Colonic mucosa (tissue), 4 donors: ENCODE measurements around the gene DGCR2. TPM values are rescaled to one million over a fixed set of nuclear protein-coding genes. Genes with fewer than 3 reads are reported as not detected.
"Not testable (repeated sequence)": the region's sequence is repeated elsewhere in the genome, so short reads cannot be mapped to it uniquely, and the experiment has no call there.

Experiments used
- DNase-seq: peaks from one replicate; pipeline ENCODE4 v3.0.0-alpha.2; 2020
- H3K27ac ChIP-seq: fragments of 200-600 bp; one replicate; pipeline ENCODE4 v1.8.0; 2021
- H3K27me3 ChIP-seq: fragments of 200-600 bp; one replicate; pipeline ENCODE4 v1.8.0; 2021
- H3K36me3 ChIP-seq: fragments of 200-600 bp; one replicate; pipeline ENCODE4 v1.8.0; 2021
- H3K4me1 ChIP-seq: fragments of 200-600 bp; one replicate; pipeline ENCODE4 v1.8.0; 2021; ENCODE audit warnings: mild to moderate bottlenecking
- H3K4me3 ChIP-seq: fragments of 200-600 bp; one replicate; pipeline ENCODE4 v1.8.0; 2021
- H3K9ac ChIP-seq, 2 donors: one replicate each; pipeline ENCODE4 v1.7.0; 2013; ENCODE audit warnings: control low read depth in 2 of 2, low read depth in 2 of 2, low read length in 2 of 2
- H3K9me3 ChIP-seq: fragments of 200-600 bp; one replicate; pipeline ENCODE4 v1.8.0; 2021
- intact Hi-C: fragments of 100-400 bp; cut with DNase I; formaldehyde crosslinking; loops from one replicate; pipeline ENCODE4 v1.14.1; 2022
- total RNA-seq, 2 donors: library from RNA; stranded (reverse); fragmentation: NEBNext Ultra II Directional in 1 of 2; extraction: Animal tissue kit (Norgen Biotek cat#: 25700) in 1 of 2; gene quantifications; one replicate each; pipeline ENCODE4 v1.2.1, GENCODE V29; 2021
- TF ChIP-seq, protein P1 (sequence below): fragments of 200-600 bp; IDR thresholded peaks from one replicate; pipeline ENCODE4 v1.8.0; 2022; ENCODE audit warnings: antibody characterized with exemption, mild to moderate bottlenecking
- donor health status: healthy.
- donor health status: DM: no; HTN: no; CAD: no.
- donor health status: DM: no; HTN: no; CAD: no.

The DGCR2 gene
- total RNA-seq, 2 donors from 2014 or later: 71.6 to 82.5 TPM

DNA sequence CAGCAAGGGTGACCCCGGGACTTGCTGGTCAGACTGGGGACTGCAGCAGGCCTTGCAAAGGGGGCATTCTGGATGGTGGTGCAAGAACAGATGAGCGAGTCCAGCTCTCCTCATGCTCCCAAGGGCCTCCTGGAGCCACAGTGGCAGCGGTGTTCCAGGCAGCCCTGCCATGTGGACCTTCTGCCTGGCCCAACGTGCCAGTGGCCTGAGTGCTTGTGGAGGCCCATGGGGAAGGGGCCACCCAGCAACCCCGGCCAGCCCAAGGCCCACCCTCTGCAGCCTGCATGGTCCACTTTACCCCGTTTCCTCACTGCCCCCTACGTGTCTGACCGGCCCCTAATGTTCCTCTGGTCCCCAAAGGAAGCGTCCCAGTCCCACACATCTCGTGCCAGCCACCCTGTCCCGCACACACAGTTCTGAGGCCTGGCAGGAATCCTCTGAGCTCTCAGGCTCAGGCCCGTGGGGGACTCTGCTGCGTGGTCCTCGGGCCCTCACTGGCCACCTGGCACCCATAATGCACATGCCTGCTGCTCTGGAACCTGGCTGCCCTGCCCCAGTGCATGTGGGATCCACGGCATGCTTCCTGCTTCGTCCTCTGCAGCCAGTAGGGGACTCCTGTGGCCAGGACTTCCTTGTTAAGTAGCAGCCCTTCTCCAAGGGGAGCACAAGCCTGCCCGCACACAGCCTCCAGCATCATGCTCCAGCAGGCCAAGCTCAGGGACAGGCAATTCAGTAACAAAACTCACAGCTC is 85.5 kb downstream of the DGCR2 start:
- DNase-seq: no peak
- Histone ChIP-seq H3K36me3 (no peaks in the 10 kb centered on the region), H3K4me3 (no peak overlapping the region), H3K27me3 (no peaks in the 10 kb centered on the region), H3K9me3 (no peaks in the 10 kb centered on the region), H3K27ac (no peak overlapping the region), H3K4me1 (no peaks in the 10 kb centered on the region), H3K9ac (no peak overlapping the region)
- TF ChIP-seq, protein P1, sequence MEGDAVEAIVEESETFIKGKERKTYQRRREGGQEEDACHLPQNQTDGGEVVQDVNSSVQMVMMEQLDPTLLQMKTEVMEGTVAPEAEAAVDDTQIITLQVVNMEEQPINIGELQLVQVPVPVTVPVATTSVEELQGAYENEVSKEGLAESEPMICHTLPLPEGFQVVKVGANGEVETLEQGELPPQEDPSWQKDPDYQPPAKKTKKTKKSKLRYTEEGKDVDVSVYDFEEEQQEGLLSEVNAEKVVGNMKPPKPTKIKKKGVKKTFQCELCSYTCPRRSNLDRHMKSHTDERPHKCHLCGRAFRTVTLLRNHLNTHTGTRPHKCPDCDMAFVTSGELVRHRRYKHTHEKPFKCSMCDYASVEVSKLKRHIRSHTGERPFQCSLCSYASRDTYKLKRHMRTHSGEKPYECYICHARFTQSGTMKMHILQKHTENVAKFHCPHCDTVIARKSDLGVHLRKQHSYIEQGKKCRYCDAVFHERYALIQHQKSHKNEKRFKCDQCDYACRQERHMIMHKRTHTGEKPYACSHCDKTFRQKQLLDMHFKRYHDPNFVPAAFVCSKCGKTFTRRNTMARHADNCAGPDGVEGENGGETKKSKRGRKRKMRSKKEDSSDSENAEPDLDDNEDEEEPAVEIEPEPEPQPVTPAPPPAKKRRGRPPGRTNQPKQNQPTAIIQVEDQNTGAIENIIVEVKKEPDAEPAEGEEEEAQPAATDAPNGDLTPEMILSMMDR: no peak
- intact Hi-C loops: no loop called here

DNA sequence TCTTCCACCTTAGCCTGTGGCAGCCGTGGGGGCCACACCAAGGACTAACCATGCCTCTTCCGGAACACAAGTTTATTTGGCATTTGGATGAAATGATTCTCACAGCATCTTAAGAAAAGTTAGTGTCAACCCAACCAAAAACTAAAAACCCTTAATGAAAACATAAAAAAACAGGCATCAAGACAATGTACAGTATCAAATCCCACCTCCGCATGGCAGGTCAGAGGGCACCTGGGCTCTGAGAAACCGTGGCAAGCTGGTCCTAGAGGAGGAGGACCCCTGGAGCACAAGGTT is 86.0 kb downstream of the DGCR2 start:
- Histone ChIP-seq H3K4me3 (no peak overlapping the region), H3K9ac (no peak overlapping the region), H3K27me3 (no peaks in the 10 kb centered on the region), H3K27ac (no peak overlapping the region), H3K36me3 (no peaks in the 10 kb centered on the region), H3K4me1 (no peaks in the 10 kb centered on the region), H3K9me3 (no peaks in the 10 kb centered on the region)
- no peak for DNase-seq
- intact Hi-C loops: no loop called here
- TF ChIP-seq, protein P1: no peak

DNA sequence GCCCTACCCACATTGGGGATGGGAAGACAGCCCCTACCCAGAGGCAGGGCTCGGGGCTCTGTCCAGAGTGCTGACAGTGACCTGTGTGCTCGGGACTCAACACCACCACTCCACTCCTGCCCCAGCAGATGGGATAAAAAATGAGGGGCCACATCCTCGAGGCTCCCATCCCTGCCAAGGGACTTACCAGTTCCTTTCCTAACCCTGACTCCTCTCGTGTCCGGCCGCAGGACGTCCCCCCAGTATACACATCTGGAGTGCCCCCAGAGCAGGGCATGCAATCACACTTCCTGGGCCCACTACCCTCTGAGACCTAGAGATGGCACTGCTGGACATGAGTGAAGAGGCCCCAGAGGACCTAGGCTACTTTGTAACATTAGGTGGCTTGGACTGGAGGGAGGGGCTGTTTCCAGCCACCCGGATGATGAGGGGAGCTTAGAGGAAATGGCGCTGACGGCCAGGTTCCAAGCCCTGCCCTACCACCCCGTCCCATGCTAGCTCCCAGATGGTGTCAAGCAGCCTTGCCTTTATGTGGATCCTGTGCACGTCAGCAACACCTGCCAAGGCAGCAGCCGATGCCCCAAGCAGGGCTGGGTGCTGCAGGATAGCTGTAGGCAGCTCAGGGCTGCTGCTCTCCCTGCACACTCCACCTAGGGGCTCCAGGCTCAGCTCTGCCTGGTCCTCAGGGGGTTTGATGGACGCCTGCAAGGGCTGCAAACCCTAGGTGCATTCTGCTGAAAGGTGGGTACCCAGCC is 86.6 kb downstream of the DGCR2 start:
- Histone ChIP-seq H3K27me3 (no peaks in the 10 kb centered on the region), H3K9ac (no peak overlapping the region), H3K4me3 (no peak overlapping the region), H3K4me1 (no peaks in the 10 kb centered on the region), H3K9me3 (no peaks in the 10 kb centered on the region), H3K36me3 (no peaks in the 10 kb centered on the region), H3K27ac (no peak overlapping the region)
- no peak for DNase-seq
- TF ChIP-seq, protein P1: no peak
- intact Hi-C loops: no loop called here

DNA sequence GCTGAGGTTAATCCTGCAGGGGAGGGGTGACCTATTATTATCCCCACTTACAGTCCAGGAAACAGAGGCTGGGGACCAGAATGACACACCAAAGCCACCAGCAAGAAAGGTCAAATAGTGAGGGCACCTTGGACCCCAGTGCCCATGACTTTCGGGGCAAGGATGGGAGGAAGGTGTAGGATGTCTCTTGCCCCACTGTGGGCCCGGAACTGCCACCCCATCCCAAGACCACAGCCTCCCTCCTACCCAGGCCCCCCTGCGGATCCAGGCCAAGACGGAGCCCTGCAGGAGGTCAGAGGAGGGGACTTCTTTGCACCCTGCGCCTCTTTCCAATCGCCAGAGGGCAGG is 87.1 kb downstream of the DGCR2 start:
- H3K4me3 ChIP-seq, H3K4me1 ChIP-seq, H3K27ac ChIP-seq, intact Hi-C loops, H3K9ac ChIP-seq, H3K9me3 ChIP-seq, DNase-seq, H3K27me3 ChIP-seq, H3K36me3 ChIP-seq: not testable (repeated sequence)

DNA sequence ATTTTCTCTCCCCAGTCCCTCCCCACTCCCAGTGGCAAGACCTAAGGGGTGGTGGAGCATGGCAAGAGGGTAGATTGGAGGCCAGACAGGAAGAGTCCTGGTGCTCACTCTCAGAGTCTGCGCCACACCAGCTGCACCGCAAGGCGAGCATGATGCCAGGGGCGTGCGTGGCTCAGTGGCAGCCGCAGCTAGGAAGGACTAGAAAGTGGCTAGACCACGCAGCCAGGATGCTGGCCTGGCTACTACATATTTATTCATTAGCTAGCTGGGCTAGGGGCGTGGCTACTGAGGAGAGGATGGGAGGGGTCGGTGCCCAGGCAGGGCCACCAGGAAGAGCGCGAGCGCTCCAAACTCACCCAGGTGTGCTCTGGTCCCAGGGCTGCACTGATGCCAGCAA is 87.5 kb downstream of the DGCR2 start:
- H3K27me3 ChIP-seq, H3K9ac ChIP-seq, H3K9me3 ChIP-seq, H3K27ac ChIP-seq, H3K4me1 ChIP-seq, DNase-seq, H3K36me3 ChIP-seq, intact Hi-C loops, H3K4me3 ChIP-seq: not testable (repeated sequence)

DNA sequence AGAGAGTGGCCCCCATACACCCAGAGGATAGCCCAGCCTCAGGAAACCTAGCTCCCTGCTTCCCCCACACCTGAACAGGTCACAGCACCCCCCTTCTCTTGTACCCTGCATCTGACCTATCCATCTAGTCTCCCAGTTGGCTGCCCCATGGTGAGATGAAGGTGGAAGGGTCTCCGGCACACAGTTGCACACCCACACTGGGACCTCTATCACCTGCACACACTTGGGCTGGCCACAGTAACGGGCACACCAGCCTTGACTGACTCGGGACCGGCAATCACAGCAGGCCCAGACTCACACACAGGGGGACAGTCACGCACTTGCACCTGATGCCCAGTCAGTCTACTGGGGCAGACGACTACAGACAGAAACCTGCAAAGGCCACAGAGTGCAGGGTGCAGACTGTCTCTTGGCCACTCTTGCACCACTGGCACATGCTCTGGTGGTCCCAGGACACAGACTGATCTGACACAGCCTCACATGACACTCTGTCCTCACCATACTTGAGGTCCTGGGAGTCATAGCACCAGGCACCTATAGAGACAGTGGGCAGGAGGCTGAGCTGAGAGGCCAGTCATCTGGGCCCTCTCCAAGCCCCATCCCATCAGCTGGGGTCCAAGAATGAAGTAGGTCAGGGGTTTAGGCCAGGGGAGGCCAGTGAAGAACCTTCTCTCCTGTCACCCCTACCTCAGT is 88.0 kb downstream of the DGCR2 start:
- DNase-seq, H3K9me3 ChIP-seq, H3K36me3 ChIP-seq, H3K9ac ChIP-seq, intact Hi-C loops, H3K27ac ChIP-seq, H3K4me3 ChIP-seq, H3K4me1 ChIP-seq, H3K27me3 ChIP-seq: not testable (repeated sequence)

DNA sequence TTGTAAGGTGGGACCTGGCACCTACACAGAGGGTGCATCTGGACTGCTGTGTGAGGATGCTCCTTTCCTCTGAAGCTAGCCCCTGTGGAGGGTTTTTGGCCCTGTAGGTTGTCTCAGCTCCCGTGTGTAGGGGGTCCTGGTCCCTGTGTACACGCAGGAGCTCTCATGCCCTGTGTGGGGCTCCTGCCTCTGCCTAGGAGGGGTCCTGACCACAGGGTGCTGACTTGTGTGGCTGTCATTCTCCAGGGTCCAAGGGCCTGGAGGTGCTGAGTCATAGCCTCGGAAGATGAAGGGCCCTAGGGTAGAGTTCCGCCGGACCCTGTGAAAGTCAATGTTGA is 88.7 kb downstream of the DGCR2 start:
- H3K27ac ChIP-seq, H3K4me1 ChIP-seq, DNase-seq, H3K4me3 ChIP-seq, H3K36me3 ChIP-seq, H3K9me3 ChIP-seq, H3K9ac ChIP-seq, H3K27me3 ChIP-seq, intact Hi-C loops: not testable (repeated sequence)

DNA sequence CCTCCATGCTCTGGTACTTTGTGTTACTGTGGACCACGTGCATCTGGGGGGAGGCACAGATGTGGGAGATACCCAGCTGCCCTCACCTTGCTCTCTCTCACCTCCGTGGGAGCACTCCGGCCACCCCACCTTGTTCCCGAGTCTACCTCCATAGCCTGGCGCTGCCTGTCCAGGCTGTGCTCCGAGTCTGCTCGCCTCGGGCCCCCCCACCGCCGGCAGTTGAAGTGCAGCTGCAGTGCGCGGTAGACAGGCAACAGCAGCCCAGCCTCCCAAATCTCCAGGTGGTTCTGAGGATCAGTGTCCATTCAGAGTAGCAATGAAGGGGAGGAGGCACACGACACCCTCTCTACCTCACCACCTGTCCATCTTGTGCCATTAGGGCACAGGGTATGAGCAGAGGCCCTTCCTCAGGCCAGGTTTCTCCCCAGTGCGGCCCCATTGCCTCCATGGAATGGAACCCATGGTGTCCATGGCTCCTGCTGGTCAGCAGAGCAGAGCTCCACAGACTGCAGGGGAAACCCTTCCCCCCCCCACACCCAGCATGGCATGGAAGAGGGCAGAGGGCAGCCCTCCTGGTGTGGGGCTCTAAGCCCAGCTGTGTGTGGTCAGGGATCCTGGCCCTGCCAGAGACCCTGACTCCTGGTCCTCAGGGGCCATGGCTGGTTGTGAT is 89.2 kb downstream of the DGCR2 start:
- intact Hi-C loops, H3K4me1 ChIP-seq, H3K27me3 ChIP-seq, H3K4me3 ChIP-seq, DNase-seq, H3K36me3 ChIP-seq, H3K27ac ChIP-seq, H3K9ac ChIP-seq, H3K9me3 ChIP-seq: not testable (repeated sequence)

DNA sequence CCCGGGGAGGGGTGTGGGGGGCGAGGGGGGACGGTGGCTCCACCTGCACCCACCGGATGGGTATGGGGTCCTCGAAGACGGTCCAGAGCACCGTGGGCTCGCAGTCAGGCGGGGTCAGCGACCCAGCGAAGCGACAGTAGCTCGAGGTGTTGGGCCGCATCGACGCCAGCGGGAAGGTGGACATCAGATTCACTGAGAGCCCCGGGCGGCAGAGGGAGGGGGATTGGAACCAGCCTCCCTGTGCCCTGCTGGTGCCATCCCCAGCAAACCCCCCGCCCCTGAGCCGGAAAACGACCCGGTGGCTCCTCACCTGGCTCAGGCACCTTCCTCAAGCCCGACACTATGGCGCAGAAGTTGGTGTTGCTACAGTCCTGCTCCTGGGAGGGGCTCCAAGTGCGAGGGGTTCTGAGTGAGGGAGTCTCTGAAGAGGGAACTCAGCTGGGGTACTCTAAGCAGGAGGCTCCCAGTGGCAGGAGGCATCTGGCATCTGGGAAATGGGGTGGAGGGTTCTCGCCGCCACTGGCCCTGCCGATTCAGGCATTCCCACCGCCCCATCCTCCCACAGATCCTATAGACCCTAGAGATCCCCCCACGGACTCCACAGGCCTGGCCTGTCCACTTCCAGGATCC is 89.9 kb downstream of the DGCR2 start:
- H3K4me1 ChIP-seq, H3K36me3 ChIP-seq, H3K27ac ChIP-seq, H3K27me3 ChIP-seq, DNase-seq, H3K9me3 ChIP-seq, H3K9ac ChIP-seq, H3K4me3 ChIP-seq, intact Hi-C loops: not testable (repeated sequence)

DNA sequence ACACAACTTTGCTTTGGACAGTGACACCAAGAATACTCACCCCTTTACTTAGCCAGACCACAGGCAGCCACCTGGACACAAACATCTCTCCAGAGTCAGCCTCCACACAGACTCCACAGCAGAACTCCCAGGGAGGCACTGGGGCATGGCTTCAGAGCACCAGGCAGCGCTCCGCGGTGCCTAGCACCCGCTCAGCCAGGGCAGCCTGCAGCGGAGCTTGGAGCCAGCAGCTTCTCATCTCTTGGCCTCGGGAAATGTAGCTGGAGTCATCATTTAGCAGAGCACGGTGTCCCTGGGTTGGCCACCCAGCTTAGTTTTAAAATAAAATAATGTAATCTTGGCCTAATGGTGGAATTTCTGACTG is 91.3 kb downstream of the DGCR2 start:
- H3K27me3 ChIP-seq, H3K9me3 ChIP-seq, H3K4me1 ChIP-seq, intact Hi-C loops, H3K27ac ChIP-seq, DNase-seq, H3K9ac ChIP-seq, H3K4me3 ChIP-seq, H3K36me3 ChIP-seq: not testable (repeated sequence)
